ENCODE data around the gene HTRA3. TPM values are rescaled to one million over a fixed set of nuclear protein-coding genes. Genes with fewer than 3 reads are reported as not detected.

HTRA3 gene
- total RNA-seq, 4 donors from 2014 or later, result 22.8 to 65.3 (median 29.5) TPM

GRCh38 chr4:8303485-8304281, 34.1 kb downstream of the HTRA3 start:
- intact Hi-C loops (cut with DNase I; ENCODE audit: low total_unique reads), result no loop called here
- peak; percentile 10 to 11 for DNase-seq
- no peaks in the 10 kb centered on the region for H3K27me3 ChIP-seq
- TF ChIP-seq, protein P1, sequence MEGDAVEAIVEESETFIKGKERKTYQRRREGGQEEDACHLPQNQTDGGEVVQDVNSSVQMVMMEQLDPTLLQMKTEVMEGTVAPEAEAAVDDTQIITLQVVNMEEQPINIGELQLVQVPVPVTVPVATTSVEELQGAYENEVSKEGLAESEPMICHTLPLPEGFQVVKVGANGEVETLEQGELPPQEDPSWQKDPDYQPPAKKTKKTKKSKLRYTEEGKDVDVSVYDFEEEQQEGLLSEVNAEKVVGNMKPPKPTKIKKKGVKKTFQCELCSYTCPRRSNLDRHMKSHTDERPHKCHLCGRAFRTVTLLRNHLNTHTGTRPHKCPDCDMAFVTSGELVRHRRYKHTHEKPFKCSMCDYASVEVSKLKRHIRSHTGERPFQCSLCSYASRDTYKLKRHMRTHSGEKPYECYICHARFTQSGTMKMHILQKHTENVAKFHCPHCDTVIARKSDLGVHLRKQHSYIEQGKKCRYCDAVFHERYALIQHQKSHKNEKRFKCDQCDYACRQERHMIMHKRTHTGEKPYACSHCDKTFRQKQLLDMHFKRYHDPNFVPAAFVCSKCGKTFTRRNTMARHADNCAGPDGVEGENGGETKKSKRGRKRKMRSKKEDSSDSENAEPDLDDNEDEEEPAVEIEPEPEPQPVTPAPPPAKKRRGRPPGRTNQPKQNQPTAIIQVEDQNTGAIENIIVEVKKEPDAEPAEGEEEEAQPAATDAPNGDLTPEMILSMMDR (IDR thresholded peaks at IDR 0.05), result no peak
- no peak for TF ChIP-seq POLR2A (IDR thresholded peaks at IDR 0.05)
- H3K27ac ChIP-seq, result no peak overlapping the region
- H3K4me1 ChIP-seq, result peaks cover 0 to 10% of the 10 kb centered on the region in 2 donors
- H3K36me3 ChIP-seq, result no peaks in the 10 kb centered on the region
- H3K9me3 ChIP-seq, result no peaks in the 10 kb centered on the region
- H3K4me3 ChIP-seq, result no peak overlapping the region

GRCh38 chr4:8304827-8305695, 35.5 kb downstream of the HTRA3 start:
- Histone ChIP-seq H3K27ac (no peak overlapping the region), H3K27me3 (no peaks in the 10 kb centered on the region), H3K4me3 (no peak overlapping the region), H3K9me3 (no peaks in the 10 kb centered on the region), H3K4me1 (peaks cover 0 to 14% of the 10 kb centered on the region in 2 donors), H3K36me3 (no peaks in the 10 kb centered on the region)
- DNase-seq, result peak; percentile 4 to 7
- intact Hi-C loops (cut with DNase I; ENCODE audit: low total_unique reads), result no loop called here
- TF ChIP-seq, protein P1 (IDR thresholded peaks at IDR 0.05), result no peak
- TF ChIP-seq POLR2A (IDR thresholded peaks at IDR 0.05), result no peak

GRCh38 chr4:8305851-8306471, 36.4 kb downstream of the HTRA3 start:
- no peak for TF ChIP-seq POLR2A (IDR thresholded peaks at IDR 0.05)
- Histone ChIP-seq H3K4me3 (no peak overlapping the region), H3K27me3 (no peaks in the 10 kb centered on the region), H3K36me3 (no peaks in the 10 kb centered on the region), H3K9me3 (no peaks in the 10 kb centered on the region), H3K4me1 (peaks cover 0 to 14% of the 10 kb centered on the region in 2 donors), H3K27ac (peak overlapping the region in 1 of 2 donors; percentile 51)
- DNase-seq, result peak; percentile 33 to 68
- intact Hi-C loops (cut with DNase I; ENCODE audit: low total_unique reads), result no loop called here

GRCh38 chr4:8306511-8307021, 37.0 kb downstream of the HTRA3 start:
- H3K27ac ChIP-seq, result peak overlapping the region in 1 of 2 donors; percentile 51
- H3K36me3 ChIP-seq, result no peaks in the 10 kb centered on the region
- peak; percentile 19 to 48 for DNase-seq
- peaks cover 0 to 14% of the 10 kb centered on the region in 2 donors for H3K4me1 ChIP-seq
- intact Hi-C loops (cut with DNase I; ENCODE audit: low total_unique reads), result no loop called here
- H3K27me3 ChIP-seq, result no peaks in the 10 kb centered on the region
- H3K4me3 ChIP-seq, result no peak overlapping the region
- TF ChIP-seq POLR2A (IDR thresholded peaks at IDR 0.05), result no peak
- TF ChIP-seq, protein P1 (IDR thresholded peaks at IDR 0.05), result peak in 1 of 4 experiments; percentile 5
- no peaks in the 10 kb centered on the region for H3K9me3 ChIP-seq

GRCh38 chr4:8307121-8307520, 37.6 kb downstream of the HTRA3 start:
- intact Hi-C loops (cut with DNase I; ENCODE audit: low total_unique reads), result no loop called here
- Histone ChIP-seq H3K9me3 (no peaks in the 10 kb centered on the region), H3K27ac (peak overlapping the region in 1 of 2 donors; percentile 37), H3K36me3 (no peaks in the 10 kb centered on the region), H3K4me1 (peaks cover 0 to 14% of the 10 kb centered on the region in 2 donors), H3K4me3 (no peak overlapping the region), H3K27me3 (no peaks in the 10 kb centered on the region)
- DNase-seq, result peak; percentile 15 to 21
- TF ChIP-seq, protein P1 (IDR thresholded peaks at IDR 0.05), result no peak
- no peak for TF ChIP-seq POLR2A (IDR thresholded peaks at IDR 0.05)

All from uterus (tissue), 4 donors.